NCI-H1105 (cell line): ENCODE data around the gene PACRG.

Experiments used
- DNase-seq: peaks from one replicate; lab custom pipeline; 2025; lab: John Stamatoyannopoulos, UW

PACRG gene

GRCh38 chr6:163354085-163354484 lies 626.3 kb downstream of the PACRG start:
- no peak for DNase-seq

GRCh38 chr6:163354761-163355425 lies 627.1 kb downstream of the PACRG start:
- DNase-seq: no peak

- DNase-seq: no peak
These were observed 627.7 kb downstream of the PACRG start for GRCh38 chr6:163355426-163355991.

- DNase-seq: no peak
These were observed 628.5 kb downstream of the PACRG start for GRCh38 chr6:163356324-163356723.

GRCh38 chr6:163356743-163357142 lies 629.0 kb downstream of the PACRG start:
- DNase-seq: no peak

- no peak for DNase-seq
These were observed 636.9 kb downstream of the PACRG start for GRCh38 chr6:163364641-163365040.
